Renal cortical epithelial cell (primary cell): ENCODE results near the gene UBE2S. TPM values are rescaled to one million over a fixed set of nuclear protein-coding genes. Genes with fewer than 3 reads are reported as not detected.
"Not testable (repeated sequence)": the region's sequence is repeated elsewhere in the genome, so short reads cannot be mapped to it uniquely, and the experiment has no call there.

Experiments
- DNase-seq: peaks from one replicate; pipeline ENCODE4 v3.0.0-alpha.2; 2011; ENCODE audit warnings: low read depth
- total RNA-seq: library from RNA; depleted of rRNA; stranded (reverse); fragments of >200 nt; gene quantifications from 2 replicates; pipeline ENCODE4 v1.2.3, GENCODE V29; 2014

UBE2S gene
- total RNA-seq = 13.6 and 45.3 TPM in 2 replicates

- DNase-seq = not testable (repeated sequence)
Measured at GRCh38 chr19:55407550-55407799, at the start of gene UBE2S. Gene UBE2S (minus strand): TSS chr19:55407788. CDS start chr19:55407589, 199 bp downstream.

GRCh38 chr19:55456347-55456746 is 48.8 kb upstream of the UBE2S start:
- DNase-seq = no peak

- DNase-seq = no peak
Measured at GRCh38 chr19:55455576-55456235, 48.1 kb upstream of the UBE2S start.

- DNase-seq = no peak
Measured at GRCh38 chr19:55454787-55455243, 47.2 kb upstream of the UBE2S start.

GRCh38 chr19:55453511-55454260 is 46.1 kb upstream of the UBE2S start:
- no peak for DNase-seq

GRCh38 chr19:55452749-55453346 is 45.3 kb upstream of the UBE2S start:
- peak; percentile 49 for DNase-seq

- no peak for DNase-seq
Measured at GRCh38 chr19:55451965-55452748, 44.6 kb upstream of the UBE2S start.

- no peak for DNase-seq
Measured at GRCh38 chr19:55451163-55451964, 43.8 kb upstream of the UBE2S start.

GRCh38 chr19:55449469-55449868 is 41.9 kb upstream of the UBE2S start:
- no peak for DNase-seq

GRCh38 chr19:55448175-55448490 is 40.5 kb upstream of the UBE2S start:
- DNase-seq = not testable (repeated sequence)

- no peak for DNase-seq
Measured at GRCh38 chr19:55447421-55448174, 40.0 kb upstream of the UBE2S start.

- DNase-seq = peak; percentile 37
Measured at GRCh38 chr19:55446060-55446459, 38.5 kb upstream of the UBE2S start.

- no peak for DNase-seq
Measured at GRCh38 chr19:55444646-55445045, 37.1 kb upstream of the UBE2S start.

GRCh38 chr19:55443824-55444480 is 36.4 kb upstream of the UBE2S start:
- no peak for DNase-seq

GRCh38 chr19:55443045-55443823 is 35.6 kb upstream of the UBE2S start, which contains the start of gene SHISA7:
Gene SHISA7 (minus strand): TSS chr19:55443300. CDS start chr19:55442863, 437 bp downstream.
- DNase-seq = no peak

GRCh38 chr19:55442372-55442961 is 34.9 kb upstream of the UBE2S start:
- no peak for DNase-seq

- DNase-seq = no peak
Measured at GRCh38 chr19:55441692-55442321, 34.2 kb upstream of the UBE2S start.

- DNase-seq = no peak
Measured at GRCh38 chr19:55441319-55441691, 33.7 kb upstream of the UBE2S start.
